ENCODE results near the gene WNT3A. TPM values are rescaled to one million over a fixed set of nuclear protein-coding genes. Genes with fewer than 3 reads are reported as not detected.

WNT3A gene
- total and polyA plus RNA-seq, 9 of the 15 experiments (the other 6 are each of a cell fraction or from before 2014, with no cell fraction given), result not detected

DNA sequence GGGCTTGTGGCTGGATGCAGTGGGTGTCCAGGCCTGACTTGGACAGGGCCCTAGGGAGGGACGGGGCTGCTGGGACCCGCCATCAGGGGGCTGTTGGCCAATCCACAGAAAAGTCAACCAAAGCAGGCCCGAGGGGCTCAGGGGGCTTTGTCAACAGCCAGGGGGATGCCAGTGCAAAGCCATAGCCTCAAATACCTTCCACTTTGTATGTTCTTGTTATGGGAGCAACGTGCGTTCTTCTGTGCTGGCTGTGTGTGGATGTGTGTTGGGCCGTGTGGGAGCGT is 40.3 kb downstream of the WNT3A start:
- no peaks in the 10 kb centered on the region for H3K79me2 ChIP-seq (ENCODE audit: control insufficient read depth, insufficient read depth, low read length)
- CTCF ChIA-PET (ENCODE audit: low intra/inter-chr PET ratio), result no interaction called here
- 2% methylated on average over 7 of the region's 7 CpGs for WGBS (ENCODE audit: insufficient coverage, low coverage, missing lambda C conversion rate)
- no peak overlapping the region for H3K9ac ChIP-seq (ENCODE audit: insufficient read depth in 1 of 2, low read depth in 2 of 2, low read length in 2 of 2)
- BruUV-seq (replicated peaks), result no TSS peak
- in situ Hi-C loops (cut with MboI) (no loop called here), intact Hi-C loops (cut with micrococcal nuclease) (no loop called here)
- TF ChIP-seq ZNF561 (CRISPR knock-in tag; conservative IDR thresholded peaks at IDR 0.05) (no peak), ZNF224 (CRISPR knock-in tag; IDR thresholded peaks at IDR 0.05) (no peak), POLR2H (tag; IDR thresholded peaks at IDR 0.05; ENCODE audit: low read depth) (no peak), DNMT1 (IDR thresholded peaks at IDR 0.05) (no peak), ZNF57 (CRISPR knock-in tag; IDR thresholded peaks at IDR 0.05) (no peak), GATA2 (CRISPR knock-in tag; IDR thresholded peaks at IDR 0.05) (no peak), RBBP5 (IDR thresholded peaks at IDR 0.05; ENCODE audit: borderline replicate concordance, insufficient read depth, low read length, poor library complexity, severe bottlenecking) (no peak), RFX7 (CRISPR knock-in tag; IDR thresholded peaks at IDR 0.05) (no peak)
- TF ChIP-seq, protein P1, sequence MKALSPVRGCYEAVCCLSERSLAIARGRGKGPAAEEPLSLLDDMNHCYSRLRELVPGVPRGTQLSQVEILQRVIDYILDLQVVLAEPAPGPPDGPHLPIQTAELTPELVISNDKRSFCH (CRISPR knock-in tag; IDR thresholded peaks at IDR 0.05), result no peak
- TF ChIP-seq, protein P1 (tag; IDR thresholded peaks at IDR 0.05), result no peak
- H3K9me1 ChIP-seq (ENCODE audit: control insufficient read depth, insufficient read depth, low read length), result peaks cover 4% of the 10 kb centered on the region
- H3K4me3 ChIP-seq, result no peak overlapping the region
- POLR2A ChIA-PET, result interaction anchor here (0.6 kb wide), 3 partner anchors 60 to 1565 kb away, joined by 3 to 4 read pairs (median 3); no protein-coding TSS in a partner anchor
- H3K36me3 ChIP-seq (ENCODE audit: control insufficient read depth, insufficient read depth, low read length), result no peaks in the 10 kb centered on the region
- H2AFZ ChIP-seq (ENCODE audit: low read depth, low read length), result no peak overlapping the region
- H3K4me2 ChIP-seq (ENCODE audit: insufficient read depth, low read length), result no peak overlapping the region
- no peak overlapping the region for H3K27ac ChIP-seq (ENCODE audit: extremely low read depth, low read depth, low read length)
- no peaks in the 10 kb centered on the region for H3K9me3 ChIP-seq (replicated peaks; ENCODE audit: control insufficient read depth, insufficient read depth, low read depth, low read length)
- FAIRE-seq (no peak), ATAC-seq (no peak), DNase-seq (ENCODE audit: extremely low read depth in 1 of 4, low spot score in 3 of 4) (no peak)
- H3K27me3 ChIP-seq (ENCODE audit: control insufficient read depth in 2 of 2, insufficient read depth in 2 of 2, low read length in 2 of 2), result peaks cover 51 to 79% of the 10 kb centered on the region in 2 experiments
- 0 out of 2 replicates have a peak, but pooled peaks cover 7% of the 10 kb centered on the region for H4K20me1 ChIP-seq (replicated peaks; ENCODE audit: control insufficient read depth, insufficient read depth, low read length)
- H3K4me1 ChIP-seq (replicated peaks in 1 of 2; ENCODE audit: control insufficient read depth in 2 of 2, insufficient read depth in 2 of 2, low read length in 2 of 2), result peaks cover 0 to 9% of the 10 kb centered on the region in 2 experiments; a peak in 1 of 5 replicates
